Gastroesophageal sphincter (tissue), 3 donors: ENCODE measurements around the gene LRRC55.

ENCODE experiments used
- POLR2A ChIP-seq, 2 donors: fragments of 450-650 bp; IDR thresholded peaks; one replicate each; pipeline ENCODE4 v1.6.1; 2017; ENCODE audit warnings: antibody characterized with exemption in 2 of 2, mild to moderate bottlenecking in 2 of 2, moderate library complexity in 1 of 2
- TF ChIP-seq, protein P1 (sequence below), 4 experiments: fragments of 200-600 bp in 2 of 4; fragments of 450-650 bp in 2 of 4; sonication (generic) in 1 of 4; IDR thresholded peaks; one replicate each; pipeline ENCODE4 v1.5.1; 2017 to 2019; ENCODE audit warnings: antibody characterized with exemption in 4 of 4, mild to moderate bottlenecking in 2 of 4, moderate library complexity in 2 of 4

DNA sequence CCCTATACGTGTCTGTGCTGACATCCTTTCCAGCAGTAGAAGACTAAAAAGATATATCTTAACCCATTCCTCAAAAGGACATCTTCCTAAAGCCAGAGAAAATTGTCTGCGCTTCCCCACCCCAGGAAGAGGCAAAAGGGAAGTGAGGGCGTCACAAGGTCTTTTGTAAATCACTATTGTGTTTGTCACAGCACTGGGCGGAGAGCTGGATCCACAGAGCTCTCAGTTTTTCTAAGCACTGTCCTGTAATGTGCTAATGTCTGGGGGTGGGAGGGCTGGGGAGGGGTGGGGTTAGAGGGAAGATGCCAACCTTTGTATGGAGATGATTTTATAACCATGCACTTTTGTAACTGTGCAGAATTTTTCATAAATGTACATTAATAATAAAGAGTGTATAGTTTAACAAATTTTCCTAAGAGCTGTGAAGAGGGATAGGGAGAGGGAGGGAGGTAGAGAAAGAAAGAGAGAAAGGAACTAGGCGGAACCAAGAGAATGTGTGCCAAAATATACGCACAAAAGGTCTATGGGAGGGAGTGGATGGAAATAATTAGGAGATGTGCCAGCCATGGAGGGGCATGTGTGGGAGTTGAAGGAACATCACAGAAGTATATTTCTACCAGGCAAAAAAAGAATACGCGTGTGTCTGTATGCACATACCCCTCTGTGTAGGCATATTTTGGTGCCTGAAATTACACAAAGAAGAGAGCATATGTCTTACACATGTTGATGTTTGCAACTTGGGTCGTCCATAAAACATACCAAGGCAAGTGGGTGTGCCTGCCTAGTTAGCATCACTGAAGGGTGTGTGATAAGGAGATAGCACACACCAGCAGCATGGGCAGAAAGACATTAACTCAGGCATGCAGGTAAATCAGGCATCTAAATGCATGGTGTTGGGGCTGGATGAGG lies 9.8 kb downstream of the LRRC55 start:
- TF ChIP-seq POLR2A (IDR thresholded peaks at IDR 0.05), result no peak
- TF ChIP-seq, protein P1, sequence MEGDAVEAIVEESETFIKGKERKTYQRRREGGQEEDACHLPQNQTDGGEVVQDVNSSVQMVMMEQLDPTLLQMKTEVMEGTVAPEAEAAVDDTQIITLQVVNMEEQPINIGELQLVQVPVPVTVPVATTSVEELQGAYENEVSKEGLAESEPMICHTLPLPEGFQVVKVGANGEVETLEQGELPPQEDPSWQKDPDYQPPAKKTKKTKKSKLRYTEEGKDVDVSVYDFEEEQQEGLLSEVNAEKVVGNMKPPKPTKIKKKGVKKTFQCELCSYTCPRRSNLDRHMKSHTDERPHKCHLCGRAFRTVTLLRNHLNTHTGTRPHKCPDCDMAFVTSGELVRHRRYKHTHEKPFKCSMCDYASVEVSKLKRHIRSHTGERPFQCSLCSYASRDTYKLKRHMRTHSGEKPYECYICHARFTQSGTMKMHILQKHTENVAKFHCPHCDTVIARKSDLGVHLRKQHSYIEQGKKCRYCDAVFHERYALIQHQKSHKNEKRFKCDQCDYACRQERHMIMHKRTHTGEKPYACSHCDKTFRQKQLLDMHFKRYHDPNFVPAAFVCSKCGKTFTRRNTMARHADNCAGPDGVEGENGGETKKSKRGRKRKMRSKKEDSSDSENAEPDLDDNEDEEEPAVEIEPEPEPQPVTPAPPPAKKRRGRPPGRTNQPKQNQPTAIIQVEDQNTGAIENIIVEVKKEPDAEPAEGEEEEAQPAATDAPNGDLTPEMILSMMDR (IDR thresholded peaks at IDR 0.05), result no peak
